Sigmoid colon (tissue), 4 donors: Measurements from ENCODE around the gene RFX7.

Experiments used
- EP300 ChIP-seq, 4 donors: sonication (generic); formaldehyde crosslinking; IDR thresholded peaks; one replicate each; pipeline ENCODE4 v1.6.1; 2017; ENCODE audit warnings: antibody characterized with exemption in 4 of 4
- POLR2A ChIP-seq, 2 donors: fragments of 450-650 bp; IDR thresholded peaks; one replicate each; pipeline ENCODE4 v1.6.1; 2016; ENCODE audit warnings: antibody characterized with exemption in 2 of 2, mild to moderate bottlenecking in 2 of 2, moderate library complexity in 2 of 2
- TF ChIP-seq, protein P1 (sequence below), 4 experiments: fragments of 450-650 bp in 3 of 4; fragments of 200-600 bp in 1 of 4; IDR thresholded peaks; one replicate each; pipeline ENCODE4 v1.5.1; 2016 to 2019; ENCODE audit warnings: antibody characterized with exemption in 4 of 4, mild to moderate bottlenecking in 3 of 4, moderate library complexity in 2 of 4

DNA sequence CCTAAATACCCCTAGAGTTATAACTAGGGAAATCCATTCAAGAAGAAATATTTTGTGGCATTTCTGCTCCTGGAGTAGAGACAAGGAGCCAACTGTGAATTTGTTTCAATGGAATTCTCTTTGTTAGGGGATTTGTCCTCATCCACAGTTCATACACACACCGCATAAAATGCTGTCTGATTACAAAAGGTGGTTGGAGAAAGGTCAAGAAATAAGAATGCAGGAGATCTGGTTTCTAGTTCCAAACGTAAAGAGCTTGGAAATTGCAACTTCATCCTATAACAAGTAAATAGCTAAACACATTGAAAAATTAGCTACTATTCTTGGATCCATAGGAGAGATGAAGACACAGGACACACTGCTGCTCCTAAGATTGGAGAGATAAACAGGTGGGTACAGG is 184.0 kb downstream of the RFX7 start:
- TF ChIP-seq, protein P1, sequence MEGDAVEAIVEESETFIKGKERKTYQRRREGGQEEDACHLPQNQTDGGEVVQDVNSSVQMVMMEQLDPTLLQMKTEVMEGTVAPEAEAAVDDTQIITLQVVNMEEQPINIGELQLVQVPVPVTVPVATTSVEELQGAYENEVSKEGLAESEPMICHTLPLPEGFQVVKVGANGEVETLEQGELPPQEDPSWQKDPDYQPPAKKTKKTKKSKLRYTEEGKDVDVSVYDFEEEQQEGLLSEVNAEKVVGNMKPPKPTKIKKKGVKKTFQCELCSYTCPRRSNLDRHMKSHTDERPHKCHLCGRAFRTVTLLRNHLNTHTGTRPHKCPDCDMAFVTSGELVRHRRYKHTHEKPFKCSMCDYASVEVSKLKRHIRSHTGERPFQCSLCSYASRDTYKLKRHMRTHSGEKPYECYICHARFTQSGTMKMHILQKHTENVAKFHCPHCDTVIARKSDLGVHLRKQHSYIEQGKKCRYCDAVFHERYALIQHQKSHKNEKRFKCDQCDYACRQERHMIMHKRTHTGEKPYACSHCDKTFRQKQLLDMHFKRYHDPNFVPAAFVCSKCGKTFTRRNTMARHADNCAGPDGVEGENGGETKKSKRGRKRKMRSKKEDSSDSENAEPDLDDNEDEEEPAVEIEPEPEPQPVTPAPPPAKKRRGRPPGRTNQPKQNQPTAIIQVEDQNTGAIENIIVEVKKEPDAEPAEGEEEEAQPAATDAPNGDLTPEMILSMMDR (IDR thresholded peaks at IDR 0.05) = no peak
- TF ChIP-seq EP300 (IDR thresholded peaks at IDR 0.05) (no peak), POLR2A (IDR thresholded peaks at IDR 0.05) (no peak)
